ENCODE measurements around the gene ATXN2.

Gene ATXN2

DNA sequence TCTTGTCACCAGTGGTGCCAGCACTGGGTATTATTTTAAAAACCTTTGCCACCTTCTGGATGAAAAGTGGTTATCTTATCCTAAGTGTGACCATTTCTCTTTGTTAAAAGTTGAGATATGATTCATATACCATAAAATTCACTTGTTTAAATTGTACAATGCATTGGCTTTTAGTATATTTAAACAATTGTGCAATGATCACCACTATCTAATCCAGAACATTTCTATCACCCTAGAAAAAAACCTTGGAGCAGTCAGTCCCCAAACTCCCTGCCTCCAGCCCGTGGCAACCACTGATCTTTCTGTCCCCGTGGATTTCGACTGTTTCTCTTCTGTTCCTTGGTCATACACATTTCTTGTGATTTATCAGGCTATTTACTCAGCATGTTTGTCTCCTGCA is 165.1 kb downstream of the ATXN2 start:
- no peak for DNase-seq

DNA sequence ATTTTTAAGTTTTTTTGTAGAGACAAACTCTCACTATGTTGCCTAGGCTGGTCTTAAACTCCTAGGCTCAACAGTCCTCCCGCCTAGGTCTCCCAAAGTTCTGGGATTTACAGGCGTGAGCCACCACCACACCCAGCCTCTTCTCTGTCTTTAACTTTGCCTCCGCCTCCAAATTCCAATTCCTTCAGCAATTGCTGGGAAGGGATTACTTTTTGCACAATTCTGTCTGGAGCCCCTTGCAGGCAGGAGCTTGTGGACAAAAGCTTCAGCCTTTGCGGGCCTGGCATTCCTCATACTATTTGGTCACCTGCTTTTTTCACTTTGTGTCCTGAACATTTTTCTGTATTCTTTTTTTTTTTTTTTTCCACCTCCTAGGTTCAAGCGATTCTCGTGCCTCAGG is 167.3 kb downstream of the ATXN2 start:
- no peak for DNase-seq

DNA sequence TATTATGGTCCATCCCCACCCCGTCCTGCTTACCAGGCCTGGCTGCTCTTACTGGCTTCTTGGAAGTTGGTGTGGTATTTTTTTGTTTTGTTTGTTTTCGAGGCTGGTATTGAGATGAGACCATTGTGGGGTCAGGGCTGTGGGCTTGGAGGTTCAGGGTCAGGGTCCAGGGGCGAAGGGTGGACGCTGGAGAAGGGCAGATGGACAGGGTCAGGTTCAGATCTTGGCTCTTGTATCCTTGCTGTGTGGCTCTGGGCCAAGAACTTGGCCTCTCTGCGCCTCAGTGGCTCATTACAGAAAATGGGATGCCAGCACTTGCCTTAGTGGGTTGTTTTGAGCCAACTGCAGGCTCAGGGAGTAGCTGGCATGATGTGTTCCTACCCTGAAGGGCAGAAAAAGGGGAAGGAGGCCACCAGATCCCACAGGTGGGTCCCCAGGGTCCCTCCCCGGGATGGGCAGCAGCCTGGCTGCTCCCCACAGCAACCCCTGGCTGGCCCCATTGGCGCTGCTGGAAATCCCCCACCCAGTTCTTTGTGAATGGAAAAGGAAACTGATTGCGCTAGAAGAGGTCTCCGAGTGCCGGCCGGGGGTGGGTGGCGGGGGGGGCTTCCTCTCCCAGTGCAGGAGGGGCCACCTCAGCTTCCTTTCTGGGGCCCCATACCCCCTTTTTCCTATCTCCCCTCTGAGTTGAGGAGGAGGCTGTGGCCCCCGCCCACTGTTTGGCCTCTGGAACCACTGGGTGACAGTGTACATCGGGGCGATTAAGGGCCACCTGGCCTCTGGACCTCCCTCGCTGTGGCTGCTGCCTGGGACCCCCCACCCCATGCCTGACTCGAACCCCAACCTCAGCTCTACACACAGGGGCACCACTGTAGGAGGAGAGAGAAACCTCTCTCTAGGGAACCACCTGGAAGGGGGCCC is 168.4 kb downstream of the ATXN2 start:
- DNase-seq: no peak

DNA sequence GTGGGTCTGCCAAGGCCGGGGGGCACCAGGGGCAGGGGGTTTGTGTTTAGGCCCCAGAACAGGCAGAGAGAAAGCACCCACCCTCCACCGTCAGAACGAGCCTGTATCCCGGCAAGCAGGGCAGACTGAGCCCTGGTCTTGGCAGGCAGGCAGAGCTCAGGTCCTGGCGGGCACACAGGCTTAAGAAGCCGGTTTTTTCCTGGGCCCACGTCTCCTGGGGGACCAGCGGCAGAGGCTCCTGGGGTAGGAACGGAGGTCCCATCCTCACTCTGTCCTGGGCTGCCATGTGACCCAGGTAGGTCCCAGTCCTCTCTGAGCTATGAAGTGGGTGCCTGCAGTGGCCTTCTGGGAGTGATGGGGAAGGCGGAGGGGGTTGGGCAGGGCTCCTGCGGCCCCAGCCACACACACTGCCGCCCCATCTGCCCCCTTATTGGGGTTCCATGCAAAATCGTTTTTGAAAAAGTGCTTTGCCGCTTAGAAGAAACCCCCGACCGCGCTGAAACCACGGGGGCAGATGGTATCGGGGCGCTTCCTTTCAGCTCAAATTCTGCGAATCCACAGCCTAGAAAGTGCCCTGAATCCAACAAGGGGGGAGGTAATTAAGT is 169.2 kb downstream of the ATXN2 start:
- DNase-seq: no peak

DNA sequence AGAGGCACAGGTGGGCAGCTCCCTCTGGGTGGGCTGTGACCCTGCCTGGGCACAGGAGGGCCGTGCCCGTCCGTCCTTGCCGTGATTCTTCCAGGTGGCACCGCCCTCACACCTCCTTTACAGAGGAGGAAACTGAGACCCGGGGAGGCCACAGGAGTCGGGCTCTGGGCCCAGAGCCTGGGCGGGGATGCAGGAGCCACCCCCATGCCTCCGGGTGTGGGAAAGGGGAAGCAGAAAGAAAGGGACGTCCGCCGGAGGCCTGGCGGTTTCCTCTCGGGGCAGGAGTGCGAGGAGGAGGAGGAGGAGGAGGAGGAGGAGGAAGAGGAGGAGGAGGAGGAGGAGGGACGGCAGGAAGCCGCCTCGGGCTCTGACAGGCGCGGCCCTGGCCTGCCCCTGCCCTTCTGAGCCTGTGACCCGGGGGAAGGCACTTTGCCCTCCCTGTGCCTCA is 170.4 kb downstream of the ATXN2 start:
- DNase-seq: no peak

DNA sequence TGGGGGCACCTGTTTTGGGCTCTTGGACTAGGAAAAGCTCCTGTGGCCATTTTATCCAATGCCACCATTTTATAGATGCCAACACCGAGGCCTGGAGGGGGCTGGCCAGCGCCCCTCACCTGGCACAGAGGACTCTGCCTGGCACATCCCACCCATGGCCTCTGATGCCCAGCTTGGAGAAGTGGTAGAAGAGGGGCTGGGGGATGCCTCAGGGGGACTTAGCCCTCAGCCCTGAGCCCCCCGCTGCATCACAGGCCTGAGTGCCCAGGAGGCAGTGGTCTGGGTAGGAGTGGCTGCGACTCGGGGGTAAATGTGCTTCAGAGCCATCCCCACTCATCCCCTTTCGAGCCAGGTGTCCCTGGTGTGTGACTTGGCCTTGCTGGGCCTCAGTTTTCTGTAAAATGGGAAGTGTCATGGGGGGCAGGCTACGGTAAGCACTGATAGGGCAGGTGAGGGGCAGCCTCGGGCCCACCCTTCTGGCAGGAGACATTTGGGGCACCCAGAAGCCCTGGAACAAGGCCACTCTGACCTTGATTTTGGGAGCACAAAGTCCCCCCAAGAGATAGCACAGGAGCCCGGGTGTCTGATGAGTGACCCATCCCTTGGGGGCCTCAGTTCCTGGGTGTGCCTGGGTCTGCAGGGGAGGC is 170.9 kb downstream of the ATXN2 start:
- no peak for DNase-seq

DNA sequence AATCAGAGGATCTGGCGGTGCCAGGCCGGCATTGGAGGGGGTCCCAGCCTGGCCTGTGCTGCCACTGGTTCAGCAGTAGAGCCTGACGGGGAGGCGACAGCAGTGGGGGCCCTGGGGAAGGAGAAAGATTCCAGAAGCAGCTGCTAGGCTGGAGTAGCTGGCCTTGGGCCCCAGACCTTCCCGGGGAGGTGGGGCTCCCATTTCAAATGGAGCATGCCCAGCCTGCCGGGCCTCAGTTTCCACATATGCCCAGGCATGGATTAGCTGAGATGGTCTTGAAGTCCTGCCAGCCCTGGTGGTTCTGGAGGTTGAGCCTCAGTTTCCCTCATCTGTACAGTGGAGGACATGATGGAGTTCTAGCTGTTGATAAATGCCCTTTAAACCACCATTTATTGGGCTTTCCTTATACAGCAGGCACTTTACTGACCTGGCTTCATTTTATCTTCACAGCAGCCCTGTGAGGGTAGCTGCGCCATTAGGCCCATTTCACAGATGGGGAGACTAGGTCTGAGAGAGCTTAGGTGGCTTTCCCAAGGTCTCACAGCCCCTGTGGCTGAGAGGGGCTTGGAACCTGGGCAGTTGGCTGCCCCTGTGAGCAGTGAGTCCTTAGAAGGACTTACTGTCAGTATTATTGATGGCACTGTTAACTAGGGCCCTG is 171.6 kb downstream of the ATXN2 start:
- no peak for DNase-seq

DNA sequence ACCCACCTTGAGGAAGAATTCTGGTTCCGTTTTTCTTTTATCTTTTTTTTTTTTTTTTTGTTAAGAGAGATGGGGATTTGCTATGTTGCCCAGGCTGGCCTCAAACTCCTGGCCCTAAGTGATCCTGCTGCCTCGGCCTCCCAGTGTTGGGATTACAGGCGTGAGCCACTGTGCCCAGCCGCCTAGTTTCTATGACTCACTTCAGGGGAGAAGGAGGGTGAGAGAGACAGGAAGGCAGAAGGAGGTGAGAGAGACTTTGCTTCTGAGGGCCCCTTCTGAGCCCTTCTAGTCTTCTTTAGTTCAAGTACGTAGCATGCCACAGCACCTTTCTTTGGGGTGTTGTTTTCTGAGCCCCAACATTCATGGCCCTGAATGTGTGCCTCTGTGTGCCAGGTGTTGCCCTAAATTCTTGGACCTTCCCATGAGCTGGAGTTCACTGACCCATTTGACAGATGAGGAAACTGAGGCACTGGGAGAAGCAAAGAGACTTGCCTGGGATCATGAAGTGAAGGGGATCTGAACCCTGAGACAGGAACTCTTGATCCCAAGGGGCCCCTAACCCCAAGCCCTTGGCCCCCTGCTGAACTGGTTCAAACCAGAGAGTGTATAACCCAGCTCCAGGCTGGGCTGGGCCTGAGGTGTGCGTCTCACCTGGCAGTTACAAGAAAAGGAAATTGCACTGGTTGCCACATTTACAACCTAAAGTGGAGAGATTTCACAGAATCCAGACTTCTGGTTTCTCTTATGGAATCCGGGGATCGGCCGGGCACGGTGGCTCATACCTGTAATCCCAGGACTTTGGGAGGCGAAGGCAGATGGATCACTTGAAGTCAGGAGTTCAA is 172.6 kb downstream of the ATXN2 start:
- no peak for DNase-seq

DNA sequence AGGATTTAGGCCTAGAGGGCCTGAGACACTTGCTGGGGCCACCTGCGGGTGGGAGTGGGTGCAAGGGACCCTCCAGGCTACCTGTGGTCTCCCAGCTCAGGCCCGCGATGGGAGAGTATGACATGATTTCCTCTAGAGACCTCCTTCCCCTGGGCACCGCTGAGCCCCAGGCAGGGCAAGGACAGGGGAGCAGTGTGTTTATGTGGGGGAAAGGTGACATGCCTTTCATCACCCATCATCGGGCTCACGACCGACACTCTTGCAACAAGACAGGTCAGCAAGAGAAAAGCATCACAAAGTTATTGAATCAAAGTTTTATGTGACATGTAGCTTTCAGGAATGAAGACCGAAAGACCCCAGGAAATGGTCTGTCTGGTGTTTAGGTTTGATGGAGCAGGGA is 173.5 kb downstream of the ATXN2 start:
- DNase-seq: no peak

DNA sequence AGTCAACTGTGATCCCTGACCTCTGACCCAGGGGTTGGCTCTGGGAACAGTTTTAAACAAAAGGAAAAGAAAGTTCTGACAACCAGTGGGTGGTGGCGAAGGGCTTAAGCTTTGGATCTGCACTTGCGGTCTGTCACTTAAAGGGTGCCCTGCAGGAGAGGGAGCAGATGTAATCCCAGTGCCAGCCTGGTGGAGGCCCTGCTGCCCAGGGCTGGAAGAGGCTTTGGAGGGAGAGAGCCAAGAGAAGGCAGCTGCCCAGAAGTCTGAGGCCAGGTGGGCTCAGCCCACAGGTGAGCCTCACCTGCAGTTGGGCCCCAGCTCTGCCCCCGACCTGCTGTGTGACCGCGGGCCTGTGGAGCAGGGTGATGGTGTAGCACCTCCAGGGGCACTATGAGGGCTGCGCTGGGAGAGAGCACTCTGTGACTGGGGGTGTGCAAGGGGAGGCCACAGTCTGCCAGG is 174.3 kb downstream of the ATXN2 start:
- no peak for DNase-seq

DNA sequence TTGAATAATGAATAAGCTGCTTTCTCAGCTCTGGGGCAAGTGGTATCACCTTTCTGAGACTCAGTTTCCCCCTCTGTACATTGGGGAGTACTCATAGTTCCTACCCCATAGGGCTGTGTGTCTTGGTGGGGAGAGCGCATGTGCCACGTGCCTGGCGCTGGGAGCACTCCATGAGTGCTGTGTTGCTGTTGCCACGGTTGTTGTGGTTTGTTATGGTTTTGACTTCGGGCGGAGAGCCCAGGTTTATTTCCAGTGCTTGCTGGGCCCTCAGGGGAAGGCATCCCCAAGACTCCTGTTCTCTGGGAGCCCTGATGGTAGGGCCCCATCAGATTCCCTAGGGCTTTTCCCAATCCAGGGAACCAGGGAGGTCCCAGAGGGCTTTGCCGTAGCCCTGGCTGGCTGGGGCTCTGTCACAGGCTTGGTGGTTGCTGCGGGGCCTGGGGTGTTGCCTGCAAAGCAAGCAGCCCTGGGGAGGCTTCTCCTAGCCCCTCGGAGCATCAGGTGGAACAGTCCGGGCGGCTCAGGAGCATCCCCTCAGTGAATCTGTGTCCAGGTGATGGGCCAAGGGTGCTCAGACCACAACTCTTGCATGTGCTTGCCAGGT is 174.8 kb downstream of the ATXN2 start:
- no peak for DNase-seq

DNA sequence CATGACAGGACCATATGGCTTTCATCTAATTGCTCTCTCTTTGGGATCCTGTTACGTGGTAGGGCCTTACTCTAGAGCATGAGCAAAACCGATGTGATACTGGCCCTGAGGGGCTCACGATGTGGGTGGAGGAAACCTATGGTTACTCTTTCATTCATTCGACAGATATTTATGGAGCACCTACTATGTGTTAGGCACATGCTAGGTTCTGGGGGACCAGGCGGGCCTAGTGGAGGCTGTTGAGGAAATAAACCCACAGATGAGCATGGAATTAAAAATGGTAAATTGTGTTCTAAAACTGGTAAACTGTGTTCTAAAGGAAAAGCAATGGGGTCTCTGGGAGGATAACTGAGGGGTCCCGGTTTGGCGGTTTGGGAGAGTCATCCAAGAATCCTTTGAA is 178.6 kb downstream of the ATXN2 start:
- DNase-seq: no peak

DNA sequence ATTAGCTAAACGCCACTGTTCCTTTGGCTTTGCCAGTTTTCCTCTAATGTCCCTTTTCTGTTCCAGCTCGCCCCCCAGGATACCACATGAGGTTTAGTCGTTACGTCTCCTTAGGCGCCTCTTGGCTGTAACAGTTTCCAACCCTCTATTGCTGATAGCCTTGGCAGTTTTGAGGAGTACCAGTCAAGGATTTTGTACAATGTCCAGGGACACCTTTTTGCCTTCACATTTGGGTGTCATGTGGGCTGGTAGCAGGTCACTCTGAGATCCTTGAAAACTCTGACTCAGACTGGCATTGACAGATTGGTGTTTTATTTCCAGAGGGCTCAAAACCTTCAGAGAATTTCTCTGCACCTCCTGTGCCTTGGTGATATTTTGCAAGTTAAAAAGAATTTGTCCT is 179.3 kb downstream of the ATXN2 start:
- DNase-seq: no peak

DNA sequence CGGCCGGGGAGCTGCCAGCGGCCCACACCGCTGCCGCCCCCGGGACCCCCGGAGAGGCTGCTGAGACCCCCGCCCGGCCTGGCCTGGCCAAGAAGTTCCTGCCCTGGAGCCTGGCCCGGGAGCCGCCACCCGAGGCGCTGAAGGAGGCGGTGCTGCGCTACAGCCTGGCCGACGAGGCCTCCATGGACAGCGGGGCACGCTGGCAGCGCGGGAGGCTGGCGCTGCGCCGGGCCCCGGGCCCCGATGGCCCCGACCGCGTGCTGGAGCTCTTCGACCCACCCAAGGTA is 180.6 kb downstream of the ATXN2 start:
- no peak for DNase-seq

DNA sequence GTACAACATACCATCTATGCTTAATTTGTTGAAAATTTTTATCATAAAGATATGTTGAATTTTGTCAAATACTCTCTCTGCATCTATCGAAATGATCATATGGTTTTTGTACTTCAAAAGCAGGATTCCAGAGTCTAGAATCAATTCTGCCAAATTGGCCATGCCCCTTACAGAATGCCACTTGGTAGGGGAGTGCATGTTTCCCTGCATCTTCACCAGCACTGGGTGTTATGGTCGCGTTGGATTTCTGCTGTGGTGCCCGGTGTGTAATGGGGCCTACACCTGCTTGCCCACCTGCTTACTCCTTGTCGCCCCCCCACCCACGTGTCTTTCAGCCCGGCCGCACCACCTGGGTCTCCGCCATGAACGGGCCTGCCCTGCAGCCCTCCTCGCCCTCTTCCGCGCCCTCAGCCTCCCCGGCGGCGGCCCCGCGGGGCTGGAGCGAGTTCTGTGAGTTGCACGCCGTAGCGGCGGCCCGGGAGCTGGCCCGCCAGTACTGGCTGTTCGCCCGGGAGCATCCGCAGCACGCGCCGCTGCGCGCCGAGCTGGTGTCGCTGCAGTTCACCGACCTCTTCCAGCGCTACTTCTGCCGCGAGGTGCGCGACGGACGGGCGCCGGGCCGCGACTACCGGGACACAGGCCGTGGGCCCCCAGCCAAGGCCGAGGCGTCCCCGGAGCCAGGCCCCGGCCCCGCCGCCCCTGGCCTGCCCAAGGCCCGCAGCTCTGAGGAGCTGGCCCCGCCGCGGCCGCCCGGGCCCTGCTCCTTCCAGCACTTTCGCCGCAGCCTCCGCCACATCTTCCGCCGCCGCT is 181.1 kb downstream of the ATXN2 start:
- DNase-seq: no peak

DNA sequence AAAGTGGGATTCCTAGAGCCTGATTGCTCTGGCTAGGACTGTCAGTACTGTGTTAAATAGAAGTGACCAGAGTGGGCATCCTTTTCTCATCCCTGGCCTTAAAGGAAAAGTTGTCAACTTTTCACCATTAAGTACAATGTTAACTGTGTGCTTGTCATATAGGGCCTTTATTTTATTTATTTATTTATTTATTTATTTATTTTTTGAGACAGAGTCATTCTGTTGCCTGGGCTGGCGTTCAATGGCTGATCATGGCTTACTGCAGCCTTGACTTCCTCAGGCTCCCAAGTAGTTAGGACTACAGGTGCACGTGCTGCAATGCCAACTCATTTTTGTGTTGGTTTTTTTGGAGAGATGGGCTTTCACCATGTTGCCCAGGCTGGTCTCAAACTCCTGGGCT is 181.8 kb downstream of the ATXN2 start:
- DNase-seq: no peak

DNA sequence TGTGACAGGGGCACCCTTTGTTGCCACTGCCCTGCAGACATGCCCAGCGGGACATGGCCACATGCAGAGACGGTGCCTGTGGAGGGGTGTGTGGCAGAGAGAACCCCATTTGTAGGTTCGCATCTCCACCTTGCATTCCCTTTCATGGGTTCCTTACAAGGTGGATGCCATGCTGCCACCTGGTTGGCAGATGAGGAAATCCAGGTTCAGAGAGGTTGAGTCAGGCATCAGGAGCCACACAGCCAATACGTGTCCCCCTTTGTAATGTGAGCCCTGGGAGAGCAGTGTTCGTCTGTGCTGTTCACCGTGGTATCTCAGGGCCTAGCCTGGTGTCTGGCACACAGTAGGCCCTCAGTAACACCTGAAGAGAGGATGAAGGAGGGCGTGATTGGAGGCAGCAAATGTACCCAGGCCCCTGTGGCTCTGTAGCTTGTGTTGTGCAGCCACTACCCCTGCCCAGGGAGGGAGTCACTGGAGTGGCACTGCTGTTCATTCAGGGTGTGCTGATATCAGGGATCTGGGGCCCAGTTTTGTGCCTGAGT is 184.3 kb downstream of the ATXN2 start:
- no peak for DNase-seq

DNA sequence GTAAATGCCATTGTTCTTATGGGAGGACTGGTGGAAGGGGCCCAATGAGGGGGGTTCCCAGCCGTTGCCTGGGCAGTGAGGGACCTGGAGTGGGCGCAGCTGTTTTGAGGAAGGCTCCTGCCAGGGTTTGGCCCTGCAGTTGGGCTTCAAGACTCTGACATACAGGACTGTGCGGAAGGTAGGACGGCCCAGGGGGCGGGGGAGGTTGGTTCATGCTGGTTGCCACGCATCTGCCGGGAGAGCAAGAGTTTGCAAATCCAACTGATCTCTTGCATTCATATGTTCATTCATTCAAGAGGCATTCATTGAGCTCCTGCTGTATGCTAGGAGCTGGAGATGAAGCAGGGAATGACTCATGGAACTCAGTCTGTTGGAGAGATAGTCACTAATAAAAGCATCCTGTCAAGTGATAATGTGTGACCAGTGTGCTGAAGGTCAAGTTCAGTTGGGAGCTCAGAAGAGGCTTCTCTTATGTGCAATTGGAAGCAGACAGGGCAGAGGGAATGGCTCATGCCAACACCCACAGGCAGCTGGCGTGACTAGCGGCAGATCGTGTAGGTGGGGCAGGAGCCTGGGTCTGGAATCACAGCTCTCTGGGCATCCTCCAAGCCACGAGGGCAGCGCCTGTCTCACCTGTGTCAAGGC is 185.6 kb downstream of the ATXN2 start:
- DNase-seq: no peak

DNA sequence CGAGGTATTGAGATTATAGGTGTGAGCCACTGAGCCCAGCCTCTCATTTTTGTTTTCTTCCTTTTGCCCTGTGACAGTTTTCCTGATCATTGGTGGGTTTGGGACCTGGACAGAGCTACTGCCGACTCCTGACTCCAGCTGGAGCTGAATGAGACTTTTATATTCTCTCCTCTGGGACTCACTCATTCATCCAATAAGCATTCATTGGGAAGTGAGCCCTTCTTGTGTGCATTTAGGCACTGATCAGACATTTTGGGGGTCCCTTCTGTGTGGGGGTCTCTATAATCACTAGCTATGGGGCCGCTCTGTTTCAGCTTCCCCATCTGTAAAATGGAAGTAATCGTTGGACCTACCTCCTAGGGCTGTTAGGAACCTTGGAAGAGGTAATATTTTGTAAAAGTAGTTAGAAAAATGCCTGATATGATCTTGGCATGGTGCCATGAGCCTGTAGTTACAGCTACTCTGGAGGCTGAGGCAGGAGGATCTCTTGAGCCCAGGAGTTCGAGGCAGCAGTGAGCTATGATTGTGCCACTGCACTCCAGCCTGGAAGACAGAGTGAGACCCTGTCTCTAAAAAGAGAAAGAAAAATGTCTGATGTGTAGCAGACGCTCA is 186.2 kb downstream of the ATXN2 start:
- DNase-seq: no peak

Measured in NCI-H2081 treated with DMSO at 0.1 percent for 48 hours (cell line).